Neural crest cell (in vitro differentiated cells): Measurements from ENCODE around the gene ARMH3. TPM values are rescaled to one million over a fixed set of nuclear protein-coding genes. Genes with fewer than 3 reads are reported as not detected.

Experiments used
- DNase-seq: peaks from one replicate; pipeline ENCODE4 v3.0.0; 2021; ENCODE audit warnings: low read depth, mixed read lengths, low spot score
- H3K27ac Mint-ChIP-seq: one replicate; pipeline ENCODE4 v1.8.0; 2021; ENCODE audit warnings: mild to moderate bottlenecking, mixed read lengths; ENCODE audit not compliant: unreplicated experiment
- H3K27me3 Mint-ChIP-seq: 2 replicates; pipeline ENCODE4 v1.8.0; 2021; ENCODE audit warnings: low read depth, mild to moderate bottlenecking, mixed read lengths
- H3K36me3 Mint-ChIP-seq: 2 replicates; pipeline ENCODE4 v1.8.0; 2021; ENCODE audit warnings: low read depth, mild to moderate bottlenecking, mixed read lengths
- H3K4me1 Mint-ChIP-seq: 2 replicates; pipeline ENCODE4 v1.8.0; 2021; ENCODE audit warnings: mixed read lengths
- H3K4me3 Mint-ChIP-seq: one replicate; pipeline ENCODE4 v1.8.0; 2021; ENCODE audit warnings: mild to moderate bottlenecking, mixed read lengths
- H3K9me3 Mint-ChIP-seq: 2 replicates; pipeline ENCODE4 v1.8.0; 2021; ENCODE audit warnings: mixed read lengths
- CTCF ChIP-seq: fragments of 200-600 bp; sonication (generic); conservative IDR thresholded peaks from 2 replicates; pipeline ENCODE4 v1.5.0; 2021; ENCODE audit warnings: antibody characterized with exemption, mild to moderate bottlenecking
- total RNA-seq: library from RNA; stranded (reverse); gene quantifications from 2 replicates; pipeline ENCODE4 v1.2.1, GENCODE V29; 2021

The ARMH3 gene
- total RNA-seq, 1 donor from 2014 or later: 24.4 TPM

GRCh38 chr10:101886521-101887312, 169.3 kb downstream of the ARMH3 start:
- no peak overlapping the region for H3K4me3 Mint-ChIP-seq
- no peak for DNase-seq
- no peak overlapping the region for H3K27ac Mint-ChIP-seq
- TF ChIP-seq CTCF: no peak
- no peaks in the 10 kb centered on the region for H3K36me3 Mint-ChIP-seq
- H3K27me3 Mint-ChIP-seq: no peaks in the 10 kb centered on the region
- no peaks in the 10 kb centered on the region for H3K9me3 Mint-ChIP-seq
- H3K4me1 Mint-ChIP-seq: peaks cover 32% of the 10 kb centered on the region

- Mint-ChIP-seq H3K4me3 (no peak overlapping the region), H3K27me3 (no peaks in the 10 kb centered on the region)
These were observed 174.8 kb downstream of the ARMH3 start for GRCh38 chr10:101881036-101881774.

GRCh38 chr10:101880232-101880573, 175.8 kb downstream of the ARMH3 start:
- TF ChIP-seq CTCF: no peak
- no peak overlapping the region for H3K4me3 Mint-ChIP-seq
- peaks cover 5% of the 10 kb centered on the region for H3K36me3 Mint-ChIP-seq
- H3K27ac Mint-ChIP-seq: no peak overlapping the region
- peaks cover 27% of the 10 kb centered on the region for H3K4me1 Mint-ChIP-seq
- DNase-seq: no peak
- H3K27me3 Mint-ChIP-seq: no peaks in the 10 kb centered on the region
- no peaks in the 10 kb centered on the region for H3K9me3 Mint-ChIP-seq

More at GRCh38 chr10:101881036-101881774, 174.8 kb downstream of the ARMH3 start:
- H3K27ac Mint-ChIP-seq: no peak overlapping the region
- TF ChIP-seq CTCF: no peak
- no peaks in the 10 kb centered on the region for H3K9me3 Mint-ChIP-seq
- peaks cover 2% of the 10 kb centered on the region for H3K36me3 Mint-ChIP-seq
- peaks cover 27% of the 10 kb centered on the region for H3K4me1 Mint-ChIP-seq
- DNase-seq: no peak

GRCh38 chr10:101879456-101880231, 176.3 kb downstream of the ARMH3 start:
- no peak for TF ChIP-seq CTCF
- no peaks in the 10 kb centered on the region for H3K27me3 Mint-ChIP-seq
- H3K36me3 Mint-ChIP-seq: peaks cover 5% of the 10 kb centered on the region
- no peak overlapping the region for H3K27ac Mint-ChIP-seq
- no peak overlapping the region for H3K4me3 Mint-ChIP-seq
- no peaks in the 10 kb centered on the region for H3K9me3 Mint-ChIP-seq
- DNase-seq: no peak
- H3K4me1 Mint-ChIP-seq: peaks cover 27% of the 10 kb centered on the region

- H3K4me3 Mint-ChIP-seq: no peak overlapping the region
- DNase-seq: no peak
- H3K27me3 Mint-ChIP-seq: no peaks in the 10 kb centered on the region
- H3K9me3 Mint-ChIP-seq: no peaks in the 10 kb centered on the region
- peaks cover 5% of the 10 kb centered on the region for H3K36me3 Mint-ChIP-seq
- no peak overlapping the region for H3K27ac Mint-ChIP-seq
- H3K4me1 Mint-ChIP-seq: peaks cover 27% of the 10 kb centered on the region
- no peak for TF ChIP-seq CTCF
These were observed 177.1 kb downstream of the ARMH3 start for GRCh38 chr10:101878869-101879268.
